HepG2 (cell line): ENCODE measurements around the gene PDXDC1. TPM values are rescaled to one million over a fixed set of nuclear protein-coding genes. Genes with fewer than 3 reads are reported as not detected.
"Not testable (repeated sequence)": the region's sequence is repeated elsewhere in the genome, so short reads cannot be mapped to it uniquely, and the experiment has no call there.

Experiments
- ASH2L ChIP-seq: fragments of 300-600, 200-600 bp; sonication (generic); IDR thresholded peaks from 2 replicates; pipeline ENCODE4 v1.7.0; 2017; ENCODE audit warnings: low read depth, mild to moderate bottlenecking, moderate library complexity, mixed read lengths, low read length; ENCODE audit not compliant: insufficient read length
- BATF2 ChIP-seq: sonication (generic); formaldehyde crosslinking; IDR thresholded peaks from 2 replicates; pipeline ENCODE4 v1.8.0; 2022; ENCODE audit warnings: mild to moderate bottlenecking, missing genetic modification reagents, moderate library complexity
- EEA1 ChIP-seq: sonication (generic); formaldehyde crosslinking; IDR thresholded peaks from 2 replicates; pipeline ENCODE4 v1.5.1; 2020; ENCODE audit warnings: mild to moderate bottlenecking, missing genetic modification reagents, borderline replicate concordance
- KDM5B ChIP-seq: sonication (generic); formaldehyde crosslinking; IDR thresholded peaks from 2 replicates; pipeline ENCODE4 v1.4.0; 2020; ENCODE audit warnings: missing genetic modification reagents, mild to moderate bottlenecking, borderline replicate concordance
- KLF6 ChIP-seq: IDR thresholded peaks from 2 replicates; pipeline ENCODE4 v1.8.0; 2016; ENCODE audit warnings: missing biosample characterization, missing genetic modification reagents
- MIER3 ChIP-seq: IDR thresholded peaks from 2 replicates; pipeline ENCODE4 v1.6.1; 2016; ENCODE audit warnings: missing compliant biosample characterization, borderline replicate concordance
- NONO ChIP-seq, 2 experiments: fragments of 450-650 bp in 1 of 2; sonication (generic) in 1 of 2; formaldehyde crosslinking in 1 of 2; IDR thresholded peaks in 1 of 2; conservative IDR thresholded peaks in 1 of 2; 2 replicates each; pipeline versions ENCODE4 v1.6.1 to v1.8.0; 2017 to 2022; ENCODE audit warnings: mild to moderate bottlenecking in 1 of 2, missing genetic modification reagents in 1 of 2, moderate library complexity in 1 of 2
- PATZ1 ChIP-seq: sonication (generic); formaldehyde crosslinking; IDR thresholded peaks from 2 replicates; pipeline ENCODE4 v1.4.0; 2020; ENCODE audit warnings: missing genetic modification reagents
- PHF21A ChIP-seq: sonication (generic); formaldehyde crosslinking; IDR thresholded peaks from 2 replicates; pipeline ENCODE4 v1.5.0; 2020; ENCODE audit warnings: mild to moderate bottlenecking, missing genetic modification reagents
- RAD21 ChIP-seq: fragments of 450-650 bp; formaldehyde crosslinking; IDR thresholded peaks from 2 replicates; pipeline ENCODE4 v1.5.0; 2020; ENCODE audit warnings: mild to moderate bottlenecking
- SIX4 ChIP-seq: sonication (generic); formaldehyde crosslinking; IDR thresholded peaks from 2 replicates; pipeline ENCODE4 v1.4.0; 2020; ENCODE audit warnings: missing genetic modification reagents
- ZBTB33 ChIP-seq: sonication (generic); formaldehyde crosslinking; IDR thresholded peaks from 2 replicates; pipeline ENCODE4 v1.4.0; 2020; ENCODE audit warnings: missing genetic modification reagents
- ZBTB42 ChIP-seq: sonication (generic); formaldehyde crosslinking; IDR thresholded peaks from 2 replicates; pipeline ENCODE4 v1.5.0; 2020; ENCODE audit warnings: mild to moderate bottlenecking, missing genetic modification reagents
- ZBTB43 ChIP-seq: sonication (generic); formaldehyde crosslinking; conservative IDR thresholded peaks from 2 replicates; pipeline ENCODE4 v1.4.0; 2020; ENCODE audit warnings: missing genetic modification reagents
- ZNF160 ChIP-seq: sonication (generic); formaldehyde crosslinking; IDR thresholded peaks from 2 replicates; pipeline ENCODE4 v1.8.0; 2022; ENCODE audit warnings: mild to moderate bottlenecking, inconsistent platforms, missing genetic modification reagents
- ZNF274 ChIP-seq: sonication (generic); formaldehyde crosslinking; IDR thresholded peaks from 2 replicates; pipeline ENCODE4 v1.5.1; 2020; ENCODE audit warnings: mild to moderate bottlenecking, missing genetic modification reagents
- ZNF501 ChIP-seq: sonication (generic); formaldehyde crosslinking; IDR thresholded peaks from 2 replicates; pipeline ENCODE4 v1.5.1; 2020; ENCODE audit warnings: mild to moderate bottlenecking, moderate library complexity, missing genetic modification reagents
- ZNF546 ChIP-seq: sonication (generic); formaldehyde crosslinking; conservative IDR thresholded peaks from 2 replicates; pipeline ENCODE4 v1.8.1; 2023; ENCODE audit warnings: mild to moderate bottlenecking, missing genetic modification reagents
- ZNF564 ChIP-seq: sonication (generic); formaldehyde crosslinking; IDR thresholded peaks from 2 replicates; pipeline ENCODE4 v1.8.1; 2023; ENCODE audit warnings: mild to moderate bottlenecking, missing genetic modification reagents
- ZNF607 ChIP-seq: sonication (generic); formaldehyde crosslinking; IDR thresholded peaks from 2 replicates; pipeline ENCODE4 v1.5.1; 2020; ENCODE audit warnings: missing genetic modification reagents, mild to moderate bottlenecking, borderline replicate concordance
- ZNF7 ChIP-seq: IDR thresholded peaks from 2 replicates; pipeline ENCODE4 v1.6.1; 2016; ENCODE audit warnings: missing biosample characterization, missing genetic modification reagents
- ZNF768 ChIP-seq: sonication (generic); formaldehyde crosslinking; IDR thresholded peaks from 2 replicates; pipeline ENCODE4 v1.4.0; 2020; ENCODE audit warnings: missing genetic modification reagents
- ZSCAN21 ChIP-seq: sonication (generic); formaldehyde crosslinking; IDR thresholded peaks from 2 replicates; pipeline ENCODE4 v1.8.0; 2022; ENCODE audit warnings: mild to moderate bottlenecking, missing genetic modification reagents, moderate library complexity, borderline replicate concordance
- polyA plus RNA-seq, 8 experiments: library from polyadenylated mRNA; depleted of rRNA in 3 of 8; stranded (reverse) in 7 of 8; unstranded in 1 of 8; fragments of >200 nt; fragmentation: Illumina TruSeq in 4 of 8; extraction: Trizol in 4 of 8; gene quantifications; 2 replicates each; pipeline versions ENCODE4 v1.2.1 to v1.2.3, GENCODE V29; 2011 to 2016; ENCODE audit warnings: low read depth in 4 of 8, missing spikeins in 1 of 8, mixed read lengths in 1 of 8; ENCODE audit not compliant: insufficient read depth in 1 of 8
- total RNA-seq, 5 experiments: library from RNA; depleted of rRNA; stranded (reverse); fragments of >200 nt; fragmentation: Illumina TruSeq; extraction: Trizol; gene quantifications; 2 replicates each; pipeline ENCODE4 v1.2.3, GENCODE V29; 2016; ENCODE audit warnings: low read depth in 1 of 5

PDXDC1 gene
- total and polyA plus RNA-seq, 2 of the 13 experiments (the other 11 are each of a cell fraction or from before 2014, with no cell fraction given): 133 to 169 TPM

GRCh38 chr16:14974656-14975417 lies at the start of gene PDXDC1 (continued):
- peak; percentile 43; the same call in 1 of the 2 replicates for TF ChIP-seq ZBTB43 (CRISPR knock-in tag)
- TF ChIP-seq ASH2L: peak; percentile 83
- TF ChIP-seq ZBTB42 (CRISPR knock-in tag): 0 out of 2 replicates have a peak, but pooled peaks have one; percentile 43
- TF ChIP-seq RAD21: peak; percentile 63
- peak; percentile 87; the same call in 1 of the 2 replicates for TF ChIP-seq EEA1 (CRISPR knock-in tag)
- TF ChIP-seq ZNF7 (CRISPR knock-in tag): peak; percentile 61
- TF ChIP-seq BATF2 (CRISPR knock-in tag): peak; percentile 55
- TF ChIP-seq KDM5B: peak; percentile 98
- TF ChIP-seq ZNF546 (CRISPR knock-in tag): peak; percentile 95; the same call in 1 of the 2 replicates
- TF ChIP-seq KLF6 (CRISPR knock-in tag): peak; percentile 96
- TF ChIP-seq PHF21A: peak; percentile 71
- peak; percentile 94 for TF ChIP-seq ZNF160
- peak; percentile 88; the same call in 1 of the 2 replicates for TF ChIP-seq ZNF607 (CRISPR knock-in tag)
- not testable (repeated sequence) for TF ChIP-seq NONO (IDR thresholded peaks at IDR 0.05)
- TF ChIP-seq NONO (CRISPR knock-in tag; conservative IDR thresholded peaks at IDR 0.05): peak; percentile 90
- TF ChIP-seq ZSCAN21 (CRISPR knock-in tag): peak; percentile 80; the same call in 1 of the 2 replicates
- peak; percentile 39; the same call in 1 of the 2 replicates for TF ChIP-seq ZBTB33 (CRISPR knock-in tag)
- TF ChIP-seq ZNF768: peak; percentile 67; the same call in 1 of the 2 replicates
- 0 out of 2 replicates have a peak, but pooled peaks have one; percentile 13 for TF ChIP-seq SIX4
- TF ChIP-seq ZNF274 (CRISPR knock-in tag): peak; percentile 90
- TF ChIP-seq ZNF564: peak; percentile 61; the same call in 1 of the 2 replicates
- 0 out of 2 replicates have a peak, but pooled peaks have one; percentile 56 for TF ChIP-seq MIER3
- TF ChIP-seq ZNF501: peak; percentile 94
- peak; percentile 10; the same call in 1 of the 2 replicates for TF ChIP-seq PATZ1
